Esophagus muscularis mucosa (tissue), 4 donors: Measurements from ENCODE around the gene KASH5.

ENCODE experiments used
- EP300 ChIP-seq: sonication (generic); formaldehyde crosslinking; IDR thresholded peaks from one replicate; pipeline ENCODE4 v1.6.1; 2017; ENCODE audit warnings: antibody characterized with exemption
- POLR2A ChIP-seq: fragments of 450-650 bp; IDR thresholded peaks from one replicate; pipeline ENCODE4 v1.6.1; 2017; ENCODE audit warnings: antibody characterized with exemption, moderate library complexity, mild to moderate bottlenecking, low read depth
- POLR2AphosphoS5 ChIP-seq, 2 donors: sonication (generic); formaldehyde crosslinking; IDR thresholded peaks; one replicate each; pipeline ENCODE4 v1.6.1; 2017; ENCODE audit warnings: antibody characterized with exemption in 2 of 2
- TF ChIP-seq, protein P1 (sequence below), 3 experiments: fragments of 200-600 bp in 2 of 3; fragments of 450-650 bp in 1 of 3; sonication (generic) in 2 of 3; IDR thresholded peaks; one replicate each; pipeline ENCODE4 v1.5.1; 2017 to 2019; ENCODE audit warnings: antibody characterized with exemption in 3 of 3, mild to moderate bottlenecking in 2 of 3, moderate library complexity in 1 of 3

DNA sequence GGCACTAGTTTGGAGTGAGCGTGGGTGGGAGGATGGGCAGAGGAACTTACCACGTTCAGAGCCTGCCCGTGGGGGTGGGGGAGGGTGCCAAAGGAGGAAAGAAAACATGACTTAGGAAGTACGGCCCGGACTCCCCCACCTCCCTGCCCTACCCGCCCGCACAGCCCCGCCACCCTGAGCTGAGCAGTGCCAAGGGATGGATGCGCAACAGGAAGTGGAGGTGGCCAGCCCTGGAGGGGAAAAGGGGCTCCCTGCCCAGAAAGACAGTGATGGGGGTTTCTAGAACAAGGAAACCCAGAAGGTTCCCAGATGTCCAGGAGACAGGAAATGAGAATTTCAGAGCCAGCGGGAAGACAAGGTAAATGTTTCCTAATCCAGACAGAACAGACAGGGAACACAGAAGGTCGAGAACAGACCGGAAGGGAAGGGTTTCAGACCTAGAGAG is 32.1 kb upstream of the KASH5 start:
- TF ChIP-seq, protein P1, sequence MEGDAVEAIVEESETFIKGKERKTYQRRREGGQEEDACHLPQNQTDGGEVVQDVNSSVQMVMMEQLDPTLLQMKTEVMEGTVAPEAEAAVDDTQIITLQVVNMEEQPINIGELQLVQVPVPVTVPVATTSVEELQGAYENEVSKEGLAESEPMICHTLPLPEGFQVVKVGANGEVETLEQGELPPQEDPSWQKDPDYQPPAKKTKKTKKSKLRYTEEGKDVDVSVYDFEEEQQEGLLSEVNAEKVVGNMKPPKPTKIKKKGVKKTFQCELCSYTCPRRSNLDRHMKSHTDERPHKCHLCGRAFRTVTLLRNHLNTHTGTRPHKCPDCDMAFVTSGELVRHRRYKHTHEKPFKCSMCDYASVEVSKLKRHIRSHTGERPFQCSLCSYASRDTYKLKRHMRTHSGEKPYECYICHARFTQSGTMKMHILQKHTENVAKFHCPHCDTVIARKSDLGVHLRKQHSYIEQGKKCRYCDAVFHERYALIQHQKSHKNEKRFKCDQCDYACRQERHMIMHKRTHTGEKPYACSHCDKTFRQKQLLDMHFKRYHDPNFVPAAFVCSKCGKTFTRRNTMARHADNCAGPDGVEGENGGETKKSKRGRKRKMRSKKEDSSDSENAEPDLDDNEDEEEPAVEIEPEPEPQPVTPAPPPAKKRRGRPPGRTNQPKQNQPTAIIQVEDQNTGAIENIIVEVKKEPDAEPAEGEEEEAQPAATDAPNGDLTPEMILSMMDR (IDR thresholded peaks at IDR 0.05) = no peak
- TF ChIP-seq EP300 = no peak
- TF ChIP-seq POLR2A = no peak
- TF ChIP-seq POLR2AphosphoS5 (IDR thresholded peaks at IDR 0.05) = no peak
